ENCODE measurements around the gene ADAM33. TPM values are rescaled to one million over a fixed set of nuclear protein-coding genes. Genes with fewer than 3 reads are reported as not detected.

ADAM33 gene
- total RNA-seq, 1 donor, result 68.6 TPM

- DNase-seq (ENCODE audit: low read depth), result no peak
- no peak overlapping the region for H3K4me3 ChIP-seq (ENCODE audit: low read depth, low read length)
- TF ChIP-seq CTCF (IDR thresholded peaks at IDR 0.05; ENCODE audit: insufficient read depth, low read length), result no peak
These were observed 37.2 kb upstream of the ADAM33 start for GRCh38 chr20:3719046-3719445.

- peak; percentile 92 for TF ChIP-seq CTCF (IDR thresholded peaks at IDR 0.05; ENCODE audit: insufficient read depth, low read length)
- DNase-seq (ENCODE audit: low read depth), result peak; percentile 54
- H3K4me3 ChIP-seq (ENCODE audit: low read depth, low read length), result no peak overlapping the region
These were observed 34.5 kb upstream of the ADAM33 start for GRCh38 chr20:3716195-3716834.

GRCh38 chr20:3714092-3714491 lies 32.3 kb upstream of the ADAM33 start:
- no peak overlapping the region for H3K4me3 ChIP-seq (ENCODE audit: low read depth, low read length)
- TF ChIP-seq CTCF (IDR thresholded peaks at IDR 0.05; ENCODE audit: insufficient read depth, low read length), result no peak
- DNase-seq (ENCODE audit: low read depth), result no peak

GRCh38 chr20:3712279-3712873 lies 30.6 kb upstream of the ADAM33 start, which contains the start of gene SIGLEC1:
Gene SIGLEC1 (minus strand): TSS chr20:3712600. CDS start chr20:3707128, 5,472 bp downstream.
- TF ChIP-seq CTCF (IDR thresholded peaks at IDR 0.05; ENCODE audit: insufficient read depth, low read length), result no peak
- no peak within 1 kb of the TSS for H3K4me3 ChIP-seq (ENCODE audit: low read depth, low read length)
- no peak for DNase-seq (ENCODE audit: low read depth)

- no peak for DNase-seq (ENCODE audit: low read depth)
- H3K4me3 ChIP-seq (ENCODE audit: low read depth, low read length), result no peak overlapping the region
- TF ChIP-seq CTCF (IDR thresholded peaks at IDR 0.05; ENCODE audit: insufficient read depth, low read length), result no peak
These were observed 29.7 kb upstream of the ADAM33 start for GRCh38 chr20:3711484-3711941.

- peak; percentile 87 for TF ChIP-seq CTCF (IDR thresholded peaks at IDR 0.05; ENCODE audit: insufficient read depth, low read length)
- peak; percentile 56 for DNase-seq (ENCODE audit: low read depth)
- H3K4me3 ChIP-seq (ENCODE audit: low read depth, low read length), result no peak overlapping the region
These were observed 29.1 kb upstream of the ADAM33 start for GRCh38 chr20:3710703-3711483.

Measured in fibroblast of the aortic adventitia (primary cell).